ENCODE results near the gene CPNE7. TPM values are rescaled to one million over a fixed set of nuclear protein-coding genes. Genes with fewer than 3 reads are reported as not detected.

Gene CPNE7
- total and polyA plus RNA-seq, 4 experiments from 2014 or later, result 2.3 to 7.3 (median 4.9) TPM

DNA sequence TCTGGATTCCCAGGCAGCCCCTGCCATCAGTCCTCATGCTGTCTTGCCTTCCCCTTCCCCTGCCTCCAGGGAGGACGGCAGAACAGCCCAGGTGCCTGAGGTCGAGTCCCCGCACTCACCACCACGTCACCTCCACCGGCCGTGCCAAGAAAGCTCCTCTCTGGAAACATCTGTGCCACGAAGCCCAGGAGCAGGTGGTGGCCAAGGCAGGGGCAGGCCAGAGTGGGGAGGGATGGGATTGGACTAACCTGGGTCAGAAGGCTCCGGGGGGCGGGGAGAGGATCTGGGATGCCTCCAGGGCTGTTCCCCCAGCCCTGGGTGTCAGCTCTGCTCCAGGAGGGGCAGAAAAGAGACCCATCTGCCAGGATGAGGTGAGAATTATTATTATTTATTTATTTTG lies 30.4 kb downstream of the CPNE7 start:
- H3K4me1 ChIP-seq (ENCODE audit: insufficient read depth, low read length), result peaks cover 15% of the 10 kb centered on the region
- no peaks in the 10 kb centered on the region for H3K36me3 Mint-ChIP-seq
- CTCF ChIA-PET (ENCODE audit: partially characterized antibody), result no interaction called here
- DNase-seq, result no peak
- H3K36me3 ChIP-seq (ENCODE audit: insufficient read depth, low read length), result no peaks in the 10 kb centered on the region
- H3K9me3 Mint-ChIP-seq, result no peaks in the 10 kb centered on the region
- POLR2A ChIA-PET (ENCODE audit: partially characterized antibody), result no interaction called here
- no peak overlapping the region for H3K27ac ChIP-seq (ENCODE audit: low read depth, low read length)
- H3K9me3 ChIP-seq (ENCODE audit: control insufficient read depth in 1 of 2, low read length in 2 of 2), result no peaks in the 10 kb centered on the region
- H3K4me1 Mint-ChIP-seq, result peaks cover 7 to 14% (median 11%) of the 10 kb centered on the region in 4 donors
- no peaks in the 10 kb centered on the region for H3K27me3 Mint-ChIP-seq
- H3K4me3 Mint-ChIP-seq, result no peak overlapping the region
- no peak overlapping the region for H3K4me3 ChIP-seq (ENCODE audit: low read length in 2 of 2)
- H3K27me3 ChIP-seq (ENCODE audit: insufficient read depth, low read length), result no peaks in the 10 kb centered on the region
- H3K27ac Mint-ChIP-seq, result no peak overlapping the region
- intact Hi-C loops (cut with micrococcal nuclease), result no loop called here

DNA sequence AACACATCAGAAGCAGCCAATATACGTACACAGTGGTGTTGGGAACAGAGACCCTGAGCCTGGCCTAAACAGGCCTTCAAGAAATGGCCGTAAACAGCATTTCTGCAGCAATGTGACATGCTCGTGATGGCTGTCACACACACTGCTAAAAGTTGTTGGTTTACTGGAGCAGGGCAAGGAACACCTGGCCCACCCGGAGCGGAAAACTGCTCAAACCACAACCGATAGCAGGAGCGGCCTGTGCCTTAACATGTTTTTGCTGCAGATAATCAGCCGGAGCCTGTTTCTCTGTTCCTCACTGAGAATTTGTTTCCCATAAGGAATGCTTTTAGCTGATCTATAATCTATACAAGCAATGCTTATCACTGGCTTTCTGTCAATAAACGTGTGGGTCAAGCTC lies 31.9 kb downstream of the CPNE7 start:
- no peaks in the 10 kb centered on the region for H3K9me3 ChIP-seq (ENCODE audit: control insufficient read depth in 1 of 2, low read length in 2 of 2)
- Mint-ChIP-seq H3K4me3 (no peak overlapping the region), H3K27me3 (no peaks in the 10 kb centered on the region), H3K36me3 (no peaks in the 10 kb centered on the region), H3K27ac (no peak overlapping the region), H3K9me3 (no peaks in the 10 kb centered on the region), H3K4me1 (peaks cover 7 to 8% (median 7%) of the 10 kb centered on the region in 4 donors)
- no peaks in the 10 kb centered on the region for H3K36me3 ChIP-seq (ENCODE audit: insufficient read depth, low read length)
- H3K27ac ChIP-seq (ENCODE audit: low read depth, low read length), result no peak overlapping the region
- H3K4me3 ChIP-seq (ENCODE audit: low read length in 2 of 2), result no peak overlapping the region
- ChIA-PET POLR2A (ENCODE audit: partially characterized antibody) (no interaction called here), CTCF (ENCODE audit: partially characterized antibody) (interaction anchor here (1.0 kb wide), 1 partner anchor 32 kb away, joined by 3 read pairs; the partner anchor contains the start of gene CPNE7)
- DNase-seq, result no peak
- H3K27me3 ChIP-seq (ENCODE audit: insufficient read depth, low read length), result no peaks in the 10 kb centered on the region
- peaks cover 8% of the 10 kb centered on the region for H3K4me1 ChIP-seq (ENCODE audit: insufficient read depth, low read length)
- intact Hi-C loops (cut with micrococcal nuclease), result no loop called here

DNA sequence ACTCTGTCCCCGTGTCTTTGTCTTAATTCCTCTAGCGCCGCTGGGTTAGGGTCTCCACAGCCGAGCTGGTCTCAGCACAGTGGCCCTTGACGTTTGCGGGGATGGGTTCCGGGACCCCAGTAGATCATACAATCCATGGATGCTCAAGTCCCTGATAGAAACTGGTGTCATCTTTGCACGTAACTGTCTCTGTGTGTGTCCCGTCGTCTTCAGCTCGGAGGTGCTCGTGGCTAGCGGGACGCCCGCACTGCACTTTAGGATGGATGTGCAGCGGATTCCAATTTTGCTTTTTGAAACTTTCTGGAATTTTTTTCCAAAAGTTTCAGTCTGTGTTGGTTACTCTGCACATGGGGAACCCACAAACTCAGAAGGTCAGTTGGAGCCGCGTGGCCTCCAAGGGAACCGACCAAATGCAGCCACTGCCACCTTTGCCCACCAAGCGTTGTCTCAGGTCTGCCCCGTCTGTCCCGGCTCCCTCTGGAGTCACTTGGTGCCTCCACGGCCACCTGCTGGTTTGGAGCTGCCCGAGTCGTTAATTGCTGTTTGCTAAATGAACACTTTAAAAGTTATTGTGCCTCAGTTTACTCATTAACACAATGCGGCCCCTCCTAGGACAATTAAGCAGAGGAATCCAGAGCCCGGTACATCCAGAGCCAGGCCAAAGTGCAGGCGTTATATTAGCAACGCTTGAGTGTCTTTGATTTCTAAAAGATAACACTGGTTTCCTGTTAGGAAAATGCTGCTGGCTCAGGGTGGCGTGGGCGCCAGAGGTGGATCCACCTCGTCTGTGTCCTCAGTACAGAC lies 32.6 kb downstream of the CPNE7 start:
- no peak overlapping the region for H3K4me3 Mint-ChIP-seq
- CTCF ChIA-PET (ENCODE audit: partially characterized antibody), result interaction anchor here (1.0 kb wide), 1 partner anchor 33 kb away, joined by 3 read pairs; the partner anchor contains the start of gene CPNE7

DNA sequence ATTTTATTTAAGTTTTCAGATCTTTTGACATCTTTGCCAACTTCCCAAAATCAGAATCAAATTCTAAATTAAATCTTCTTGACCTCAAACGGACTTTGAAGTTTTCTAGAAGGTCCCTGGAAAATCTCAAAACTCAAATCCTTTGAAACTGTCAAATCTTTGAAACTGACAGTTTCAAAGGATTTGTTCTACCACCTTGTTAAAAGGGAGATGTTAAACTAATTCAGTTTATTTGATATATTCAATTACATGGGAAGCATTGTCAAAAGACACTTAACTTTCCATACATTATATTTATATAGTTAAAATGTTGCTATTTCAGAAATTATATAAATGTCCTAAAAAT lies 34.5 kb downstream of the CPNE7 start:
- intact Hi-C loops (cut with micrococcal nuclease), result no loop called here
- H3K27ac Mint-ChIP-seq, result no peak overlapping the region
- no peaks in the 10 kb centered on the region for H3K9me3 ChIP-seq (ENCODE audit: control insufficient read depth in 1 of 2, low read length in 2 of 2)

More for the DNA sequence above, 32.6 kb downstream of the CPNE7 start:
- no peaks in the 10 kb centered on the region for H3K27me3 ChIP-seq (ENCODE audit: insufficient read depth, low read length)
- Mint-ChIP-seq H3K27me3 (no peaks in the 10 kb centered on the region), H3K9me3 (no peaks in the 10 kb centered on the region), H3K36me3 (no peaks in the 10 kb centered on the region), H3K27ac (no peak overlapping the region), H3K4me1 (peaks cover 2 to 5% (median 4%) of the 10 kb centered on the region in 4 donors)
- no peaks in the 10 kb centered on the region for H3K9me3 ChIP-seq (ENCODE audit: control insufficient read depth in 1 of 2, low read length in 2 of 2)
- intact Hi-C loops (cut with micrococcal nuclease), result no loop called here
- no peak overlapping the region for H3K27ac ChIP-seq (ENCODE audit: low read depth, low read length)
- POLR2A ChIA-PET (ENCODE audit: partially characterized antibody), result no interaction called here
- H3K36me3 ChIP-seq (ENCODE audit: insufficient read depth, low read length), result no peaks in the 10 kb centered on the region
- H3K4me1 ChIP-seq (ENCODE audit: insufficient read depth, low read length), result peaks cover under 1% of the 10 kb centered on the region
- H3K4me3 ChIP-seq (ENCODE audit: low read length in 2 of 2), result no peak overlapping the region
- no peak for DNase-seq

DNA sequence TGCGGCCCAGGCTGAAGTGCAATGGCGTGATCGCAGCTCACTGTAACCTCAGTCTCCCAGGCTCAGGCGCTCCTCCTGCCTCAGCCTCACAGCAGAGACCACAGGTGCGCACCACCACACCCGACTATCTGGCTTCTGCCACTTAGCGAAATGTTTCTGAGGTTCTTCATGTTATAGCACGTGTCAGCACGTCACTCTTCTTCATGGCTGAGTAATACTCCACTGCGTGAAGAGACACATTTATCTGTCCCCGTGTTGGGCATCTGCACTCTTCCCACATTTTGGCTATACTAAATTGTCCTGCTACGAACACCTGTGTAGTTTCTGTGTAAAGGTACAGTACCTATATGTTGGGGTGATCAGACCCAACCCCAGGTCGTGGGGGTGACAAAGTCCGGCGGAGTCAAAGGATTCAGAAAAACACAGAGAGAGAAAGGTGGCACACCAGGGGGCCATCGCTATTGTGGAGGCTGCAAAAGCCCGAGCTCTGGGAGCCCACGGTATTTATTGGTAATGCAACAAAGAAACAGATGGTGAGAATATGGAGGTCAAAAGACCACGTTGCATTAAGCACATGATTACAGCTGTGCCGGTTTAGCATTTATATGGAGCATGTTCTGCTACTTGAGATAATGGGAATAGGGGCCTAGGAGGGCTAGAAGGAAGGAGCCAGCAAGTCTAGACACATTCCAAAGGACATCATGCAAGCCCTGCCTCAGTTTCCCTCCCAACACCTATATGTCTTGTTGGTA lies 37.0 kb downstream of the CPNE7 start:
- Mint-ChIP-seq H3K4me3 (no peak overlapping the region), H3K4me1 (peaks cover 11 to 17% (median 13%) of the 10 kb centered on the region in 4 donors), H3K27ac (peak overlapping the region in 1 of 7 donors; percentile 68), H3K27me3 (no peaks in the 10 kb centered on the region), H3K9me3 (peaks cover 0 to 7% (median 2%) of the 10 kb centered on the region in 8 donors), H3K36me3 (no peaks in the 10 kb centered on the region)
- Histone ChIP-seq H3K4me1 (ENCODE audit: insufficient read depth, low read length) (peaks cover 7% of the 10 kb centered on the region), H3K36me3 (ENCODE audit: insufficient read depth, low read length) (no peaks in the 10 kb centered on the region), H3K27me3 (ENCODE audit: insufficient read depth, low read length) (no peaks in the 10 kb centered on the region), H3K9me3 (ENCODE audit: control insufficient read depth in 1 of 2, low read length in 2 of 2) (no peaks in the 10 kb centered on the region), H3K4me3 (ENCODE audit: low read length in 2 of 2) (no peak overlapping the region), H3K27ac (ENCODE audit: low read depth, low read length) (no peak overlapping the region)
- no peak for DNase-seq
- intact Hi-C loops (cut with micrococcal nuclease), result no loop called here
- POLR2A ChIA-PET (ENCODE audit: partially characterized antibody), result no interaction called here
- CTCF ChIA-PET (ENCODE audit: partially characterized antibody), result no interaction called here

More for the DNA sequence above, 34.5 kb downstream of the CPNE7 start:
- H3K36me3 ChIP-seq (ENCODE audit: insufficient read depth, low read length), result no peaks in the 10 kb centered on the region
- Mint-ChIP-seq H3K27me3 (no peaks in the 10 kb centered on the region), H3K4me3 (no peak overlapping the region), H3K4me1 (peaks cover 2 to 6% (median 3%) of the 10 kb centered on the region in 4 donors), H3K9me3 (no peaks in the 10 kb centered on the region), H3K36me3 (no peaks in the 10 kb centered on the region)
- H3K27ac ChIP-seq (ENCODE audit: low read depth, low read length), result no peak overlapping the region
- H3K4me1 ChIP-seq (ENCODE audit: insufficient read depth, low read length), result no peaks in the 10 kb centered on the region
- no peak for DNase-seq
- POLR2A ChIA-PET (ENCODE audit: partially characterized antibody), result no interaction called here
- H3K27me3 ChIP-seq (ENCODE audit: insufficient read depth, low read length), result no peaks in the 10 kb centered on the region
- CTCF ChIA-PET (ENCODE audit: partially characterized antibody), result no interaction called here
- H3K4me3 ChIP-seq (ENCODE audit: low read length in 2 of 2), result no peak overlapping the region

DNA sequence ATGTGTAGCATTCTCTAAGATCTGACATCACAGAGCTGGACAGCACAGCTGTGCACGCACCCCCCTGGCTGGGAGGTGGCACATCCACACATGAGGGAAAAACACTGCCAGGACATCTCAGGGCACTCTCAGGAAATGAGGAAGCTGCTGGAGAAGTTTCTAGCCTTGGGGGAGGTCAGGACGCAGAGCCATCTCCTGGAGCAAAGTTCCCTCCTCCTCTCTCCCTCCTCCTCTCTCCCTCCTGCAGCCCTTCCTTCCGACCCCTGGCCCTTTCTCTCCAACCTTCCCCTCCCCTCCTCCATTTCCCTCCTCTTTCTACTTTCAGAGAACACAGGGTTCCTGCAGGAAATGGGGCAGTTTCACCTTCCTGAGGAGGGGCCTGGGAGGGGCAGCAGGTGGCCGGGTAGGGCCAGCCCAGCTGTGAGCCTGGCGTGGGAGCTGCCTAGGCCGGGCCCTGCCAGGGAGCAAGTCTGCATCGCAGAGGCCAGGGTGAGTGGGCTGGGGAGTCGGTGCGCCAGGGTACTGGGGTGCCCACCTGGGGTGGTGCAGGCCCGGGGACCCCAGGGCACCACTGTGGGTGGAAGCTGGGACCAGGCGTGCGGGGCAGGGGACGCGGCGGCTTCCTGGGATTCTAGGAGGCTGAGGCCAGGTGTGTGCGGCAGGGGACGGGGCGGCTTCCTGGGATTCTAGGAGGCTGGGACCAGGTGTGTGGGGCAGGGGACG lies 37.8 kb downstream of the CPNE7 start, which contains the start of gene DPEP1:
DPEP1 (plus strand) TSS at position 412 of the 723 bp plus-strand sequence. CDS start 16,769 bp downstream, outside the sequence.
- peaks cover 11 to 17% (median 13%) of the 10 kb centered on the region in 4 donors for H3K4me1 Mint-ChIP-seq
- H3K36me3 Mint-ChIP-seq, result no peaks in the 10 kb centered on the region
- Histone ChIP-seq H3K9me3 (ENCODE audit: control insufficient read depth in 1 of 2, low read length in 2 of 2) (no peaks in the 10 kb centered on the region), H3K4me3 (ENCODE audit: low read length in 2 of 2) (no peak within 1 kb of the TSS), H3K27ac (ENCODE audit: low read depth, low read length) (no peak within 1 kb of the TSS), H3K36me3 (ENCODE audit: insufficient read depth, low read length) (no peaks in the 10 kb centered on the region), H3K27me3 (ENCODE audit: insufficient read depth, low read length) (no peaks in the 10 kb centered on the region), H3K4me1 (ENCODE audit: insufficient read depth, low read length) (peaks cover 7% of the 10 kb centered on the region)
- no peak for DNase-seq
- ChIA-PET CTCF (ENCODE audit: partially characterized antibody) (interaction anchor here (0.7 kb wide), 1 partner anchor 48 kb away, joined by 3 read pairs; no protein-coding TSS in a partner anchor), POLR2A (ENCODE audit: partially characterized antibody) (no interaction called here)
- no peak within 1 kb of the TSS for H3K4me3 Mint-ChIP-seq
- peaks cover 0 to 7% (median 2%) of the 10 kb centered on the region in 8 donors for H3K9me3 Mint-ChIP-seq
- peak within 1 kb of the TSS in 2 of 7 donors; percentile 65 to 68 for H3K27ac Mint-ChIP-seq
- intact Hi-C loops (cut with micrococcal nuclease), result no loop called here
- H3K27me3 Mint-ChIP-seq, result no peaks in the 10 kb centered on the region

Data from CD4-positive, alpha-beta memory T cell (primary cell).